GM21367 (cell line): ENCODE results near the gene COMMD3.
A peak's percentile ranks its signal among the peaks of the same experiment; 100 is the strongest.
"Not testable (repeated sequence)": the region's sequence is repeated elsewhere in the genome, so short reads cannot be mapped to it uniquely, and the experiment has no call there.

ENCODE experiments used
- ATAC-seq: cut with Tn5 transposase; IDR thresholded peaks from one replicate; pipeline ENCODE4 v1.9.1; 2021; ENCODE audit not compliant: unreplicated experiment

Gene COMMD3

GRCh38 chr10:22316286-22317075, at the start of gene COMMD3:
Gene COMMD3 (plus strand): TSS chr10:22316388. CDS start chr10:22316418, 30 bp downstream.
- ATAC-seq = peak; percentile 55

GRCh38 chr10:22268503-22268902, 47.7 kb upstream of the COMMD3 start:
- ATAC-seq = no peak

GRCh38 chr10:22271786-22272185, 44.4 kb upstream of the COMMD3 start:
- no peak for ATAC-seq

- no peak for ATAC-seq
Observed at GRCh38 chr10:22278441-22278782, 37.8 kb upstream of the COMMD3 start.

GRCh38 chr10:22280078-22280477, 36.1 kb upstream of the COMMD3 start:
- ATAC-seq = no peak

GRCh38 chr10:22285130-22285529, 31.1 kb upstream of the COMMD3 start:
- no peak for ATAC-seq

- ATAC-seq = no peak
Observed at GRCh38 chr10:22293747-22294404, 22.3 kb upstream of the COMMD3 start.

GRCh38 chr10:22294694-22295093, 21.5 kb upstream of the COMMD3 start:
- ATAC-seq = no peak

GRCh38 chr10:22301193-22301592, 15.0 kb upstream of the COMMD3 start:
- ATAC-seq = no peak

GRCh38 chr10:22303461-22303860, 12.7 kb upstream of the COMMD3 start:
- ATAC-seq = no peak

- no peak for ATAC-seq
Observed at GRCh38 chr10:22305721-22306120, 10.5 kb upstream of the COMMD3 start.

- peak; percentile 96 for ATAC-seq
Observed at GRCh38 chr10:22308390-22308789, 7.8 kb upstream of the COMMD3 start.

- no peak for ATAC-seq
Observed at GRCh38 chr10:22309180-22310000, 6.8 kb upstream of the COMMD3 start.

GRCh38 chr10:22310012-22310411, 6.2 kb upstream of the COMMD3 start:
- not testable (repeated sequence) for ATAC-seq

GRCh38 chr10:22310928-22311327, 5.3 kb upstream of the COMMD3 start:
- no peak for ATAC-seq

GRCh38 chr10:22314852-22315251, 1.3 kb upstream of the COMMD3 start:
- ATAC-seq = no peak

- peak; percentile 12 for ATAC-seq
Observed at GRCh38 chr10:22315455-22316285, 518 bp upstream of the COMMD3 start.

GRCh38 chr10:22317076-22317370, 835 bp downstream of the COMMD3 start:
- ATAC-seq = peak; percentile 23

GRCh38 chr10:22317771-22318565, 1.8 kb downstream of the COMMD3 start:
- no peak for ATAC-seq

GRCh38 chr10:22318772-22319171, 2.6 kb downstream of the COMMD3 start:
- ATAC-seq = no peak
